Activated naive CD4-positive, alpha-beta T cell treated with anti-CD3 and anti-CD28 coated beads, Interleukin-2, amount 50 U/mL, for 16 hours (primary cell): ENCODE data around the gene COMP.

Source experiments
- DNase-seq: peaks from one replicate; pipeline ENCODE4 v3.0.0-alpha.2; 2020

COMP gene

DNA sequence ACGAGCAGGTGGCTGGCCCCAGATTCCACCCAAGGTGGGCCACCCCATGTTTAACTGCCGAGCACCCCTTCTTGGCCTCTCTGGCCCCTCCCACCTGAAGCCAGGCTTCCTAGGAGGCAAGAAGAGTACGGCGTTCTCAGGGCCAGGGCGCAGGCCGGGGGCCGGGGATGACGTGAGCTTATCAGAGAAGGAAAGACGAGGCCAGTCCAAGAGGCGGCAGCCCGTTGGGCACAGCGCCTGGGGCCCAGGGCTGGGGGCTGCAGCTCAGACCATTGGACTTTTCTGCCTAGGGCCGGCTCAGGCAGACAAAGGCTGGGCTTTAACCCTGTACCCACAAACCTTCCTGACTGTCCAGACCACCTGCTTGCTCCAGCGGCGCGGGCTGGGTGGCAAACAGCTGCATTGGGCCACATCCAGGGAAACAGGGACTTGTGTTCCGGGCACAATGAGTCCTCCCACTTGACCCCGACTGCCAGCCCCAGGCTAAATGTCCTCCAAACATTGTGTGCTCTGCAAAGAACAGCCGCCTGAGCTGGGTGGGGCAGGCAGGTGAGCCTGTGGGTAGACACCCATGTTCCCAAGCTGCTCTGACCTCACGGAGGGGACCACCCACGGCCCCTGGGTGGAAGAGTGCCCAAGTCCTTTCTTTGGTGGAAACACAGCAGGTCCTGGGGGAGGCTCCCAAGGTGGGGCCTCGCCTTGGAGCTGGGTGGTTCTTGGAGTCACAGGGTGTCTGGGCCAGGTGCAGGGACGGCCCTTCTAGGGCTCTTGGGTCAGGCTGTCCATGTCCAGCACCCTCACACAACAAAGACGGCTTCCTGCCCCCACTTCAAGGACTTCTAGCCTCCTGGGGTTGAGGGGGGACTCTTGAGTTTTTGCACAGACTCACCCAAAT lies 21.9 kb downstream of the COMP start:
- DNase-seq: no peak

DNA sequence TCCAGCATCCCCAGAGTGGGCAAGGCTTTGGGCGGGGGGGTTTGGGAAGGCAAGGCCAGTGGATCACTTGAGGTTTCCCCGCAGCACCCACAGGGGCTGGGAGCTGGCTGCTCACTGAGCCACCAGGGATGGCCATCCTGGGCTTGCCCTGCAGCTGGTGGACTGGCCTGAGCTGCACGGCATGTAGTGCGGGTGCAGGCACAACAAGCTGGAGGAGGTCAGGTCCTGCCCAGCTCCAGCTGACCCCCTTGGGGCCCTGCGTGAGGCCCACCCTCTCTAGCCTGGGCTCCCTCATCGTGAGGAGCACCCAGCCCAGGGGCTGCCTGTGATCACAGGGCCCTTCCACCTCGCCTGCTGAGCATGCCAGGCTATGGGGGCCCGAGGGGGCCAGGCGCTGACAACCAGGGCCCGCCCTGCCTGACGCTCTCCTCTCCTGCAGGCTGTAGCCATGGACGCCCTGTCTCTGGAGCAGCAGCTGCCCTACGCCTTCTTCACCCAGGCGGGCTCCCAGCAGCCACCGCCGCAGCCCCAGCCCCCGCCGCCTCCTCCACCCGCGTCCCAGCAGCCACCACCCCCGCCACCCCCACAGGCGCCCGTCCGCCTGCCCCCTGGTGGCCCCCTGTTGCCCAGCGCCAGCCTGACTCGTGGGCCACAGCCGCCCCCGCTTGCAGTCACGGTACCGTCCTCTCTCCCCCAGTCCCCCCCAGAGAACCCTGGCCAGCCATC lies 22.9 kb downstream of the COMP start:
- DNase-seq: no peak

GRCh38 chr19:18765224-18765623 lies 25.9 kb downstream of the COMP start:
- DNase-seq: no peak

DNA sequence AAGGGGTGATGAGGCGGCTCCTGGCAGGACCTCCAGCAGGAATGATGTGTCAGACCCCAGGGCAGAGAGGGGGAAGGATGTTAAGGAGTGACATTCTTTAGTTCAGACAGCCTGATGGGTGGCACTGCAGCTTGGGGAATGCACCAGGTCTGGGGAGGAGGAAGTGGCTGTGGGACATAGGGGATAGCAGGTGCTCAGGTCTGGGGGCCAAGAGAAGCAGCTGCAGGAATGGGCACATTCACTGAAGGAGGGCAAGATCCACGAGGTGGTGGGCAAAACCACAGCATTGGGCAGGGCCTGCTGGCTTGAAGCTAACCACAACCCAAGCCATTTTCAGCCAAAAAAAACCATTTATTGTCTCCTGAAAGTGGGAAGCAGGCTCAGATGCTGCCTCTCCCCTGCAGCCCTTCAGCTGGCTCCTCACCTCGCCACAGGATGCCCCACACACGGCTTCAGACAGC lies 26.5 kb downstream of the COMP start:
- DNase-seq: no peak

GRCh38 chr19:18763674-18764590 lies 27.2 kb downstream of the COMP start:
- no peak for DNase-seq

- DNase-seq: no peak
These were observed 28.7 kb downstream of the COMP start for GRCh38 chr19:18762125-18763023.

- no peak for DNase-seq
These were observed 29.5 kb downstream of the COMP start for GRCh38 chr19:18761531-18762110.

- no peak for DNase-seq
These were observed 30.4 kb downstream of the COMP start for GRCh38 chr19:18760440-18761383.

- DNase-seq: no peak
These were observed 31.1 kb downstream of the COMP start for GRCh38 chr19:18759995-18760426.

GRCh38 chr19:18759304-18759994 lies 31.7 kb downstream of the COMP start:
- no peak for DNase-seq

DNA sequence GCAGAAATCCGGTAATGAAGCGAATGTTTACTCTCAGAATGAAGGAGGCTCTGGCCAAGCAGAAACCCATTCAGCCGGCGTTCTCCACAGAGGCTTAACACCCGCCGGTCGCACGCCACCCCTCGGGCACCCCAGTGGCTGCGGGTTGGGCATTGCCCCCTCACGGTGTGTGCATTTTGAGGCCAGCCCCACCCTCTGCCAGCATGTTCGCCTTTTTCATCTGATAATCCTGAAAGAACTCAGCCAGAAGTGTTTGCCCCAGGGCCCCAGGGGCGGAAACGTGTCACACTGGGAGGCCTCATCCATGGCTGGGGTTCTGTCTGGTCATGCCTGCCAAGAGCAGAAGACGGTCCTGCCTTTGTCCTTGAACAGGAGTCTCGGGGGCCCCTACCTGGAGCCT lies 34.2 kb downstream of the COMP start:
- no peak for DNase-seq

- DNase-seq: no peak
These were observed 36.6 kb downstream of the COMP start for GRCh38 chr19:18754501-18754900.

DNA sequence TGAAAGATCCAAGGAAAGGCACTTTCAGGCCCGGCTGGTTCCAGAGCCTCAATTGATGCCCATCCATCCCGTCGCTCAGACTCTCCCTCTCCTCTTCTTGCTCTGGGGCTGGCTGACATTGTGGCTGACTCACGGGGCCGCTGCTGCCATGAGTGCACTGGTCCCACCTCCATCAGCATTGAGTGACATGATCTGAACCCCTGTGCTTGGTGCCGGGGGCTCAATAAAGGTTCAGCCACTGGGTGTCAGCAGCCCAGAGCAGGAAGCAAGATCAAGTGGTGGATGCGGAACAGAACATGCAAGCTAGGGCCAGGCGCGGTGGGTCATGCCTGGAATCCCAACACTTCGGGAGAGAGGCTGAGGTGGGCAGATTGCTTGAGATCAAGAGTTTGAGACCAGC lies 39.5 kb downstream of the COMP start:
- DNase-seq: no peak

- no peak for DNase-seq
These were observed 40.7 kb downstream of the COMP start for GRCh38 chr19:18750295-18750970.

DNA sequence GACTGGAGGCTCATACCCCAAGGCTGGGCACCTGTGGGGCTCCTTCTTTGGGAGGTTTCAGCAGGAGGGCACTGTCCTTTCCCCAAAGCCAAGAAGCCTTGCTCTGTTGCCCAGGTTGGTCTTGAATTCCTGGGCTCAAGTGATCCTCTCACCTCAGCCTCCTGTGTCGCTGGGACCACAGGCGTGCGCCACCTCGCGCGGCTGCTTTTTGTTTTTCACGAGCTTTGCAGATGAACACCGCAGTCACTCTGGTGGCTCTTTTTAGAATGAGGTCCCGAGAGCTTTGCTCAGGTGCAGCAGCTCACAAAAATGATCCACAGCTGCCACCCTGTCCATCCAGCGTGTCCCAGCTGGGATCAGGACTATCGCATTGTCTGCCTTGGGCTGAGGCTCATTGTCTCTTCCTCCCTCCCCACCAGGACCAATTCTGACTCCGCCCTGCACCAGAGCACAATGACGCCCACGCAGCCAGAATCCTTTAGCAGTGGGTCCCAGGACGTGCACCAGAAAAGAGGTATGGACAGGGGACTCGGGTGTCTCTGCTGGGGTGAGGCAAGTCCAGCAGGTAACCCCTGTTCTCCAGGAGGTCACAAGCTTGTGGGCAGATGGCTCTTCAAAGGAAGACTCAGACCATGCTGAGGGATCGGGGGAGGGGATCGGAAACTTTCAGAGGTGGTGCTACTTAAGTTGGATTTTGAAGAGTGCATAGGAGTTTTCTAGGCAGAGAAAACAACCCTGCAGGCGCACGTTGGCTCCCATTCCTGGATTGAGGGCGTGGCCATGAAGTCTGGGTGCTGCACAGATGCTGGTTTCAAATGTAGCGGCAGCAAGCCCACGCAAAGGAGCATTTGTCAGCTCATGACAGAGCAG lies 41.5 kb downstream of the COMP start:
- no peak for DNase-seq

- DNase-seq: no peak
These were observed 44.4 kb downstream of the COMP start for GRCh38 chr19:18746401-18747325.

DNA sequence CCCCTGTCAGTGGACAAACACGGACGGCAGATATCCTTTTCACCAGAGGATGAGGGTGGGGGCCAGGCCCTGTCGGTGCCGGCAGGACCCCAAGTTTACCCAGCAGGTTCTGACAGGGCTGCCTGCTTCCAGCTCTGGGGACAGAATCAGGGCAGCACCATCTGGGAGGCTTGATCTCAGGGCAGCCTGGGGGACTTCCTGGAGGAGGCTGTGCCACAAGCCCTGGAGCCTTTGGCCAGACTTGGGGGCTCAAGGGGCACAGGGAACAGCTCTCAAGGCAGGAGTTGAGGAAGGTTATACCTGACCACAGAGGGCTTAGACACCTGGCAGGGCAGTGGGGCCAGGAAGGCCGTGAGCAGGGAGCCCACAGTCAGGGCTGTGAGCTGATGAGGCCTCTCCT lies 45.2 kb downstream of the COMP start:
- DNase-seq: no peak
